Embryonic facial prominence (tissue), 1 donor: ENCODE data around the gene OTOA.
"Not testable (repeated sequence)": the region's sequence is repeated elsewhere in the genome, so short reads cannot be mapped to it uniquely, and the experiment has no call there.

ENCODE experiments used
- DNase-seq: peaks from one replicate; pipeline ENCODE4 v3.0.0-alpha.2; 2016; ENCODE audit errors: extremely low spot score

The OTOA gene

GRCh38 chr16:21641916-21642315 lies 21.9 kb upstream of the OTOA start:
- DNase-seq: no peak

GRCh38 chr16:21642861-21643260 lies 20.9 kb upstream of the OTOA start:
- DNase-seq: no peak

GRCh38 chr16:21643785-21644184 lies 20.0 kb upstream of the OTOA start:
- DNase-seq: no peak

GRCh38 chr16:21644674-21645073 lies 19.1 kb upstream of the OTOA start:
- no peak for DNase-seq

GRCh38 chr16:21645261-21645721 lies 18.5 kb upstream of the OTOA start:
- DNase-seq: no peak

- DNase-seq: no peak
Measured at GRCh38 chr16:21646091-21646490, 17.7 kb upstream of the OTOA start.

GRCh38 chr16:21646721-21647561 lies 16.8 kb upstream of the OTOA start:
- DNase-seq: no peak

- DNase-seq: no peak
Measured at GRCh38 chr16:21647562-21648164, 16.1 kb upstream of the OTOA start.

GRCh38 chr16:21649826-21650406 lies 13.9 kb upstream of the OTOA start:
- not testable (repeated sequence) for DNase-seq

- DNase-seq: no peak
Measured at GRCh38 chr16:21650521-21650920, 13.2 kb upstream of the OTOA start.

GRCh38 chr16:21651515-21651914 lies 12.3 kb upstream of the OTOA start:
- DNase-seq: no peak

GRCh38 chr16:21652453-21652852 lies 11.3 kb upstream of the OTOA start, which contains the start of gene IGSF6:
Gene IGSF6 (minus strand): TSS chr16:21652608. CDS start chr16:21652598, 10 bp downstream.
- DNase-seq: no peak

- DNase-seq: no peak
Measured at GRCh38 chr16:21653571-21653970, 10.2 kb upstream of the OTOA start.

GRCh38 chr16:21654466-21654865 lies 9.3 kb upstream of the OTOA start:
- no peak for DNase-seq

- no peak for DNase-seq
Measured at GRCh38 chr16:21654881-21655280, 8.9 kb upstream of the OTOA start.

GRCh38 chr16:21656795-21657768 lies 6.7 kb upstream of the OTOA start:
- peak; percentile 18 for DNase-seq

GRCh38 chr16:21659124-21659523 lies 4.6 kb upstream of the OTOA start:
- DNase-seq: no peak

GRCh38 chr16:21664801-21665492 lies 1.2 kb downstream of the OTOA start:
- no peak for DNase-seq

- DNase-seq: no peak
Measured at GRCh38 chr16:21666772-21667171, 3.0 kb downstream of the OTOA start.

- no peak for DNase-seq
Measured at GRCh38 chr16:21667575-21667974, 3.8 kb downstream of the OTOA start.

GRCh38 chr16:21673469-21673868 lies 9.7 kb downstream of the OTOA start:
- DNase-seq: no peak
